ENCODE data around the gene BLMH. TPM values are rescaled to one million over a fixed set of nuclear protein-coding genes. Genes with fewer than 3 reads are reported as not detected.

BLMH gene
- total RNA-seq, result 25.9 and 27.9 TPM in 2 replicates
- 14.1 TPM for total RNA-seq (2013)
- polyA plus RNA-seq, result 5.9 and 8.3 TPM in 2 replicates
- polyA minus RNA-seq, result 7.5 and 9.1 TPM in 2 replicates

- ChIA-PET CTCF (interaction anchor here (0.8 to 2.0 kb wide), 2 partner anchors 47 to 167 kb away, joined by 3 to 5 read pairs; no protein-coding TSS in a partner anchor), POLR2A (interaction anchor here (0.5 kb wide), 1 partner anchor 569 kb away, joined by 10 read pairs; no protein-coding TSS in a partner anchor)
- Histone ChIP-seq H3K4me2 (replicated peaks; ENCODE audit: low read depth, low read length, poor library complexity, severe bottlenecking) (peak within 1 kb of the TSS; percentile 76), H3K27ac (ENCODE audit: low read length in 2 of 2) (peak within 1 kb of the TSS in 1 of 2 donors; percentile 47), H2AFZ (ENCODE audit: insufficient read depth, low read depth, low read length, poor library complexity, severe bottlenecking) (peak within 1 kb of the TSS; percentile 90), H3K9me3 (ENCODE audit: control extremely low read depth in 1 of 3, control insufficient read depth in 2 of 3, insufficient read depth in 1 of 3, low read length in 2 of 3) (no peaks in the 10 kb centered on the region), H3K79me2 (ENCODE audit: control insufficient read depth, insufficient read depth, low read length) (peaks cover 3% of the 10 kb centered on the region), H4K20me1 (ENCODE audit: control insufficient read depth, insufficient read depth, low read length, poor library complexity, severe bottlenecking) (no peaks in the 10 kb centered on the region), H3K27me3 (replicated peaks in 1 of 4; ENCODE audit: control extremely low read depth in 1 of 4, control insufficient read depth in 3 of 4, insufficient read depth in 4 of 4, low read length in 3 of 4) (peaks cover 0 to 4% (median 0%) of the 10 kb centered on the region in 4 experiments), H3K9ac (ENCODE audit: low read length) (peak within 1 kb of the TSS; percentile 89), H3K36me3 (replicated peaks in 1 of 2; ENCODE audit: control extremely low read depth in 1 of 2, control insufficient read depth in 1 of 2, extremely low read depth in 1 of 2, insufficient read depth in 2 of 2, low read length in 1 of 2) (peaks cover 0 to 14% of the 10 kb centered on the region in 2 experiments), H3K4me3 (ENCODE audit: control extremely low read depth in 1 of 5, extremely low read depth in 1 of 5, insufficient read depth in 1 of 5, low read depth in 2 of 5, low read length in 4 of 5) (peak within 1 kb of the TSS; percentile 70 to 87 (median 80)), H3K4me1 (ENCODE audit: control insufficient read depth in 2 of 2, insufficient read depth in 2 of 2, low read length in 2 of 2) (peaks cover 12 to 16% of the 10 kb centered on the region in 2 donors)
- H3K4me1 Mint-ChIP-seq, result peaks cover 10% of the 10 kb centered on the region
- H3K9me3 Mint-ChIP-seq (ENCODE audit: insufficient read depth), result no peaks in the 10 kb centered on the region
- TF ChIP-seq CTCF (IDR thresholded peaks at IDR 0.05), result no peak
- no peak for TF ChIP-seq EZH2 (IDR thresholded peaks at IDR 0.05; ENCODE audit: borderline replicate concordance, insufficient read depth, low read depth, low read length, poor library complexity, severe bottlenecking)
- H3K4me3 Mint-ChIP-seq, result peak within 1 kb of the TSS; percentile 96
- ATAC-seq (ENCODE audit: low read depth) (peak; percentile 94), DNase-seq (peak; percentile 83)
- H3K27ac Mint-ChIP-seq, result peak within 1 kb of the TSS; percentile 78
- H3K27me3 Mint-ChIP-seq, result no peaks in the 10 kb centered on the region
- under 1% methylated on average over 88 of the region's 89 CpGs for WGBS (ENCODE audit: insufficient coverage)
- intact Hi-C loops (cut with micrococcal nuclease), result loop anchor here (1.0 kb wide), 1 partner anchor 87 kb away; the partner anchor contains the start of gene CPD
Observed at GRCh38 chr17:30291543-30292285, at the start of gene BLMH. TSS of gene BLMH (minus strand) at chr17:30291944. CDS start at chr17:30291819, 125 bp downstream.

Measured in B cell (primary cell).